Measurements from ENCODE around the gene CSKMT. TPM values are rescaled to one million over a fixed set of nuclear protein-coding genes. Genes with fewer than 3 reads are reported as not detected.
A peak's percentile ranks its signal among the peaks of the same experiment; 100 is the strongest.

Gene CSKMT
- total RNA-seq, 1 donor from 2014 or later, result 28.0 TPM

DNA sequence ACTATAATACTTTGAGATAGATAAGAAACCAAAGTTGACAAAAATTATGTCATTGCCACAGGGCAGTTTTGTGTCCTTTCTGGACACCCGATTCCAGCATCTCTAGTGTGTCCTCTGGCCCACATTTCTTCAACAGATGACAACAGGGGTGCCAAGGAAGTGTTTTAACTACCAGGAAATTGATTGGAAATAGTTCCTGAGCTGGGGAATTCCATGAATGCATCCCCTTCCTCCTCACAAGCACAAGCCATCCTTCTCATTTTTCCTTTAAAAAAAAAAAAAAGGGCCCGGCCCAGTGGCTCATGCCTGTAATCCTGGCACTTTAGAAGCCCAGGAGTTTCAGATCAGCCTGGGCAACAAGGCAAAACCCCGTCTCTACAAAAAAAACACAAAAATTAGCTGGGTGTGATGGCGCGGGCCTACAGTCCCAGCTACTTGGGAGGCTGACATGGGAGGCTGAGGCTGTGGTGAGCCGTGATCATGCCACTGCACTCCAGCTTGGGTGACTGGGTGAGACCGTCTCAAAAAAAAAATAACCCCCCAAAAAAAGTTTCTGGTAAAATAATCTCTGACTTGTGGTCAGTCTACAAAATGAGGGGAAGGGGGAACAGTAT lies 42.5 kb upstream of the CSKMT start:
- no peaks in the 10 kb centered on the region for H3K27me3 Mint-ChIP-seq
- H3K4me1 Mint-ChIP-seq (ENCODE audit: unreplicated experiment), result peaks cover 19% of the 10 kb centered on the region

GRCh38 chr11:62627713-62628112 lies 37.4 kb upstream of the CSKMT start:
- Mint-ChIP-seq H3K36me3 (peaks cover 36% of the 10 kb centered on the region), H3K27ac (no peak overlapping the region), H3K27me3 (no peaks in the 10 kb centered on the region), H3K9me3 (no peaks in the 10 kb centered on the region), H3K4me1 (ENCODE audit: unreplicated experiment) (no peaks in the 10 kb centered on the region), H3K4me3 (no peak overlapping the region)
- no peak for DNase-seq (ENCODE audit: extremely low spot score, unreplicated experiment)
- TF ChIP-seq CTCF (conservative IDR thresholded peaks at IDR 0.05), result no peak

More for the DNA sequence above, 42.5 kb upstream of the CSKMT start:
- DNase-seq (ENCODE audit: extremely low spot score, unreplicated experiment), result no peak
- peaks cover 14% of the 10 kb centered on the region for H3K36me3 Mint-ChIP-seq
- peak overlapping the region; percentile 94 for H3K27ac Mint-ChIP-seq
- H3K9me3 Mint-ChIP-seq, result no peaks in the 10 kb centered on the region
- TF ChIP-seq CTCF (conservative IDR thresholded peaks at IDR 0.05), result no peak
- peak overlapping the region; percentile 98 for H3K4me3 Mint-ChIP-seq

DNA sequence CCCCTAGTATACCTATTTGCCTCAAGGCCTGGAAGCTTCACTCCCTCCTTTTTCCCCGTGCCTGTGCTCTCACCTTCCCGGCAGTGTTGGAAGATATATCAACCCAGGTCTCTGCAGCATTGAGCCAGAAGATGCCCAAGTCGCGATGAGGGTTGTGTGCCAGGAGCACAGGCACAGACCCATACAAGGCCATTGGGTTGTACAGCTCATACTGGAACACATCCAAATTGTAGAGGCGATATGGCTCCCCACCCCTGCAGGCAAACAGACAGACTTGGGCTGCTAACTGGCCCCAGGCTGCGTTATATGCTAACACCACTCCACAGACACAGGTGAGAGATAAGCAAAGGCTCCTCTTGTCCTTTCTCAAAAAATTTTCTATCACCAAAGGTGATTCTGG lies 32.6 kb upstream of the CSKMT start:
- Mint-ChIP-seq H3K36me3 (peaks cover 37% of the 10 kb centered on the region), H3K27ac (peak overlapping the region; percentile 19), H3K4me1 (ENCODE audit: unreplicated experiment) (no peaks in the 10 kb centered on the region), H3K4me3 (no peak overlapping the region), H3K9me3 (no peaks in the 10 kb centered on the region), H3K27me3 (no peaks in the 10 kb centered on the region)
- no peak for DNase-seq (ENCODE audit: extremely low spot score, unreplicated experiment)
- no peak for TF ChIP-seq CTCF (conservative IDR thresholded peaks at IDR 0.05)

GRCh38 chr11:62644220-62644619 lies 20.9 kb upstream of the CSKMT start:
- Mint-ChIP-seq H3K9me3 (no peaks in the 10 kb centered on the region), H3K27ac (no peak overlapping the region)

DNA sequence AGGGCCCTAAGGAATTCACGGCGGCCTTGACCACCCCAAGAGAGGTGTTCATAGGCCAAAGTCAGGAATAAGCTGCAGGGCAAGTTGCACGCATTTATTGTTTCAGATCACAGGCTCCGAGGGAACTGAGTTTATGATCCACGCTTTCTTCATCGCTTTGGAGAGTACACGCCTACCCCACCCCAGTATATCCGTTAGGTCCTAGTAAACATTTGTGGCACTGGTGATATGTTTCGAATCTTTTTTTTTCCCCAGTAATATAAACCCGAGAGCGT lies 19.5 kb upstream of the CSKMT start:
- no peak for DNase-seq (ENCODE audit: extremely low spot score, unreplicated experiment)
- Mint-ChIP-seq H3K9me3 (no peaks in the 10 kb centered on the region), H3K4me3 (peak overlapping the region; percentile 99), H3K4me1 (ENCODE audit: unreplicated experiment) (peaks cover 6% of the 10 kb centered on the region), H3K27ac (peak overlapping the region; percentile 93), H3K36me3 (no peaks in the 10 kb centered on the region), H3K27me3 (no peaks in the 10 kb centered on the region)
- no peak for TF ChIP-seq CTCF (conservative IDR thresholded peaks at IDR 0.05)

More at GRCh38 chr11:62644220-62644619, 20.9 kb upstream of the CSKMT start:
- Mint-ChIP-seq H3K36me3 (peaks cover 6% of the 10 kb centered on the region), H3K27me3 (no peaks in the 10 kb centered on the region), H3K4me1 (ENCODE audit: unreplicated experiment) (peaks cover 6% of the 10 kb centered on the region), H3K4me3 (peak overlapping the region; percentile 22)
- no peak for DNase-seq (ENCODE audit: extremely low spot score, unreplicated experiment)
- no peak for TF ChIP-seq CTCF (conservative IDR thresholded peaks at IDR 0.05)

Data from type B pancreatic cell (in vitro differentiated cells).